Adipocyte (in vitro differentiated cells): ENCODE measurements around the gene CFAP90.

Experiments used
- DNase-seq: peaks from one replicate; pipeline ENCODE4 v3.0.0-alpha.2; 2015; ENCODE audit warnings: low read depth
- H3K27me3 ChIP-seq: replicated peaks from 2 replicates; pipeline ENCODE4 v1.7.0; 2013; ENCODE audit warnings: mild to moderate bottlenecking, low read length, moderate library complexity; ENCODE audit not compliant: control insufficient read depth, insufficient read depth
- H3K36me3 ChIP-seq: 2 replicates; pipeline ENCODE4 v1.7.0; 2013; ENCODE audit warnings: low read length, mild to moderate bottlenecking, moderate library complexity; ENCODE audit not compliant: control insufficient read depth, insufficient read depth, severe bottlenecking
- H3K4me1 ChIP-seq: 2 replicates; pipeline ENCODE4 v1.7.0; 2013; ENCODE audit warnings: mild to moderate bottlenecking, low read length, moderate library complexity; ENCODE audit not compliant: control insufficient read depth, insufficient read depth
- H3K4me3 ChIP-seq: 2 replicates; pipeline ENCODE4 v1.7.0; 2013; ENCODE audit warnings: mild to moderate bottlenecking, low read length, moderate library complexity
- H3K9ac ChIP-seq: 2 replicates; pipeline ENCODE4 v1.7.0; 2013; ENCODE audit warnings: mild to moderate bottlenecking, low read length, moderate library complexity
- H3K9me3 ChIP-seq: 2 replicates; pipeline ENCODE4 v1.7.0; 2013; ENCODE audit warnings: mild to moderate bottlenecking, low read length, moderate library complexity; ENCODE audit not compliant: control insufficient read depth

CFAP90 gene

GRCh38 chr5:7795306-7795705 lies 55.6 kb downstream of the CFAP90 start:
- no peak overlapping the region for H3K9ac ChIP-seq
- H3K4me1 ChIP-seq: no peaks in the 10 kb centered on the region
- H3K36me3 ChIP-seq: no peaks in the 10 kb centered on the region
- no peaks in the 10 kb centered on the region for H3K9me3 ChIP-seq
- peaks cover 27% of the 10 kb centered on the region for H3K27me3 ChIP-seq
- H3K4me3 ChIP-seq: no peak overlapping the region
- no peak for DNase-seq

- no peak for DNase-seq
- Histone ChIP-seq H3K36me3 (no peaks in the 10 kb centered on the region), H3K27me3 (peaks cover 24% of the 10 kb centered on the region), H3K9ac (no peak overlapping the region), H3K4me3 (no peak overlapping the region), H3K4me1 (no peaks in the 10 kb centered on the region), H3K9me3 (no peaks in the 10 kb centered on the region)
These were observed 56.1 kb downstream of the CFAP90 start for GRCh38 chr5:7794823-7795222.

GRCh38 chr5:7794311-7794710 lies 56.6 kb downstream of the CFAP90 start:
- Histone ChIP-seq H3K9me3 (no peaks in the 10 kb centered on the region), H3K4me3 (no peak overlapping the region), H3K9ac (no peak overlapping the region), H3K27me3 (peaks cover 19% of the 10 kb centered on the region), H3K4me1 (no peaks in the 10 kb centered on the region), H3K36me3 (no peaks in the 10 kb centered on the region)
- no peak for DNase-seq

- Histone ChIP-seq H3K9me3 (no peaks in the 10 kb centered on the region), H3K4me1 (no peaks in the 10 kb centered on the region), H3K27me3 (peaks cover 19% of the 10 kb centered on the region), H3K9ac (no peak overlapping the region), H3K4me3 (no peak overlapping the region), H3K36me3 (no peaks in the 10 kb centered on the region)
- no peak for DNase-seq
These were observed 57.0 kb downstream of the CFAP90 start for GRCh38 chr5:7793895-7794294.

GRCh38 chr5:7789567-7789966 lies 61.4 kb downstream of the CFAP90 start:
- no peaks in the 10 kb centered on the region for H3K9me3 ChIP-seq
- H3K27me3 ChIP-seq: peaks cover 9% of the 10 kb centered on the region
- H3K36me3 ChIP-seq: no peaks in the 10 kb centered on the region
- no peak overlapping the region for H3K4me3 ChIP-seq
- no peak overlapping the region for H3K9ac ChIP-seq
- peaks cover 5% of the 10 kb centered on the region for H3K4me1 ChIP-seq
- no peak for DNase-seq

GRCh38 chr5:7787770-7788169 lies 63.2 kb downstream of the CFAP90 start:
- no peak for DNase-seq
- Histone ChIP-seq H3K4me1 (peaks cover 5% of the 10 kb centered on the region), H3K27me3 (peaks cover 10% of the 10 kb centered on the region), H3K9ac (no peak overlapping the region), H3K36me3 (no peaks in the 10 kb centered on the region), H3K9me3 (no peaks in the 10 kb centered on the region), H3K4me3 (no peak overlapping the region)

- H3K9me3 ChIP-seq: no peaks in the 10 kb centered on the region
- H3K27me3 ChIP-seq: peaks cover 32% of the 10 kb centered on the region
- no peak for DNase-seq
- no peak overlapping the region for H3K4me3 ChIP-seq
- H3K4me1 ChIP-seq: peaks cover 5% of the 10 kb centered on the region
- H3K36me3 ChIP-seq: no peaks in the 10 kb centered on the region
- H3K9ac ChIP-seq: no peak overlapping the region
These were observed 66.1 kb downstream of the CFAP90 start for GRCh38 chr5:7784683-7785380.

GRCh38 chr5:7781899-7782298 lies 69.0 kb downstream of the CFAP90 start:
- peaks cover 49% of the 10 kb centered on the region for H3K27me3 ChIP-seq
- H3K4me3 ChIP-seq: no peak overlapping the region
- no peaks in the 10 kb centered on the region for H3K9me3 ChIP-seq
- DNase-seq: no peak
- no peaks in the 10 kb centered on the region for H3K4me1 ChIP-seq
- no peaks in the 10 kb centered on the region for H3K36me3 ChIP-seq
- no peak overlapping the region for H3K9ac ChIP-seq
